ENCODE results near the gene FARP2. TPM values are rescaled to one million over a fixed set of nuclear protein-coding genes. Genes with fewer than 3 reads are reported as not detected.

The FARP2 gene
- total and polyA plus RNA-seq, 2 of the 13 experiments (the other 11 are each of a cell fraction or from before 2014, with no cell fraction given): 28.0 to 45.4 TPM

- TF ChIP-seq HMGXB4 (CRISPR knock-in tag; IDR thresholded peaks at IDR 0.05; ENCODE audit: borderline replicate concordance in 1 of 2, low read depth in 1 of 2) (no peak), ZFP62 (CRISPR knock-in tag; IDR thresholded peaks at IDR 0.05) (no peak), HMG20B (CRISPR knock-in tag; conservative IDR thresholded peaks at IDR 0.05) (no peak), ZNF788 (CRISPR knock-in tag; IDR thresholded peaks at IDR 0.05; ENCODE audit: borderline replicate concordance) (no peak), ZNF274 (CRISPR knock-in tag; IDR thresholded peaks at IDR 0.05) (no peak), ZBED4 (CRISPR knock-in tag; IDR thresholded peaks at IDR 0.05; ENCODE audit: borderline replicate concordance) (no peak), ZNF276 (CRISPR knock-in tag; IDR thresholded peaks at IDR 0.05; ENCODE audit: low read depth) (no peak), HHEX (CRISPR knock-in tag; IDR thresholded peaks at IDR 0.05) (no peak), NFKB2 (CRISPR knock-in tag; IDR thresholded peaks at IDR 0.05; ENCODE audit: borderline replicate concordance) (0 out of 2 replicates have a peak, but pooled peaks have one; percentile 17), ARNT (IDR thresholded peaks at IDR 0.05) (no peak), KDM5B (CRISPR knock-in tag; IDR thresholded peaks at IDR 0.05; ENCODE audit: borderline replicate concordance) (no peak), ZNF264 (CRISPR knock-in tag; IDR thresholded peaks at IDR 0.05) (no peak), ZFP36 (IDR thresholded peaks at IDR 0.05; ENCODE audit: borderline replicate concordance, low read depth, low read length, partially characterized antibody) (no peak), TERF1 (CRISPR knock-in tag; IDR thresholded peaks at IDR 0.05) (no peak), TBX2 (CRISPR knock-in tag; IDR thresholded peaks at IDR 0.05; ENCODE audit: borderline replicate concordance) (peak; percentile 37; the same call in 1 of the 2 replicates), RNF219 (CRISPR knock-in tag; IDR thresholded peaks at IDR 0.05) (no peak)
These were observed 134.9 kb downstream of the FARP2 start (continued) for GRCh38 chr2:241490825-241491506.

Data from HepG2 (cell line).